GM19238 (cell line): Measurements from ENCODE around the gene TGM6.
"Not testable (repeated sequence)": the region's sequence is repeated elsewhere in the genome, so short reads cannot be mapped to it uniquely, and the experiment has no call there.

ENCODE experiments used
- DNase-seq: peaks from one replicate; pipeline ENCODE4 v3.0.0; 2011; ENCODE audit warnings: low spot score; ENCODE audit not compliant: insufficient read length

Gene TGM6

GRCh38 chr20:2397595-2398145 is 17.0 kb downstream of the TGM6 start:
- DNase-seq = no peak

- no peak for DNase-seq
Observed at GRCh38 chr20:2398449-2398848, 17.7 kb downstream of the TGM6 start.

- DNase-seq = no peak
Observed at GRCh38 chr20:2399390-2399789, 18.7 kb downstream of the TGM6 start.

- no peak for DNase-seq
Observed at GRCh38 chr20:2400290-2400689, 19.6 kb downstream of the TGM6 start.

DNA sequence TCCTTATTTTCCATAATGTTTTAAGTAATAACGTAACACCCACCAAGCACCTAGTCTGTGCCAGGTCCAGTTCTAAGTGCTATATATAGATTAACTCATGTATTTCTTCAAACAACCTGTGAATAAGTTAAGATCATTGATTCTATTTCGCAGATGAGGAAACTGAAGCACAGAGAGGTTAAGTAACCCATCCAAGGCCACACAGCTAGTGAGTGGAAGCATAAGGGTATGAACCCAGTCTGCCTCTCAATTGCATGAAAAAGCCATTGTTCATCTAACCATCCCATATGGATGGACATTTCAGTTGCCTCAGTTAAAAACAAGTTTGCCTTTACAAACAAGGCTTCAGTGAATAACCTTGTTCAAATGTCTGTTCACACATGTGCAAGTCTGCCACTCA is 20.8 kb downstream of the TGM6 start:
- DNase-seq = no peak

DNA sequence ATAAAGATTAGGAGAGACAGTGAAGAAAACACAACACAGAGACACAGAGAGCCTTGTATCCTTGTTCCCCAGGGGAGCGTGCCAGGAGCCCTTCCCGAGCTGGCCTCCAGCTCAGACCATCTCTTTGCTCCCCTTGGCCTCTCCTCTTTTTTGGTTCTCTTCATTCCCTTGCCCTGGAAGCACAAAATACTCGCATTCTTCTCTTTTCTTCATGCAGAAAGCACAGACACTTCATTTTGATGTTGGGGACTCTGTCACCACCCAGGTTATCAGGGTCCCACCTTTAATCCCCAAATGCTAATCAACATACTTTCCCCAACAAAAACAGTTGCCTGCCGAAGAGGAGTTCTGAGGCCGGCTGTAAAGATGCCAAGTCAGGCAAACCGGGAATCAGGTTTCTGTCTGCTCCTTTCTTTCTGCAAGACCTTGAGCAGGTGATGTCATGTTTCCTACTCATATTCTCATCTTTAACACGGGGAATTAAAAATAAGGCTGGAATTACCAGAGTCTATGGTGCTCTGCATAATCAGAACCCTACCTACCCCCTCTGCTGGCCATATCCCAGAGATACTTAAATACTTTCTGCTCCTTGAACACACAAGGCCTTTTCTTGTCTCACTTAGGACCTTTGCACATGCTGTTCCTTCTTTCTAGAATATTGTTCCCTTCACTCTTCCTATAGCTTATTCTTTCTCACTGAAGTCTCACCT is 21.7 kb downstream of the TGM6 start:
- no peak for DNase-seq

GRCh38 chr20:2403291-2404052 is 22.8 kb downstream of the TGM6 start:
- DNase-seq = no peak

- no peak for DNase-seq
Observed at GRCh38 chr20:2405693-2406065, 25.0 kb downstream of the TGM6 start.

DNA sequence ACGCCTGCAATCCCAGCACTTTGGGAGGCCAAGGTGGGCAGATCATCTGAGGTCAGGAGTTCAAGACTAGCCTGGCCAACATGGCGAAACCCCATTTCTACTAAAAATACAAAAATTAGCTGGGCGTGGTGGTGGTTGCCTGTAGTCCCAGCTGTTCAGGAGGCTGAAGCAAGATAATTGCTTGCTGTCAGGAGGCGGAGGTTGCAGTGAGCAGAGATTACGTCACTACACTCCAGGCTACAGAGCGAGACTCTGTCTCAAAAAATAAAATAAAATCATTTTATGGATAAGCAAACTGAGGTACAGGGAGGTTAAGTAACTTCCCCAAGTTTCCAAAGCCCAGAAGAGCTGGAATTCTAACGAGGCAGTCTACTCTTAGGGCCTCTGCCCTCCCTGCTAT is 26.7 kb downstream of the TGM6 start:
- not testable (repeated sequence) for DNase-seq

- DNase-seq = no peak
Observed at GRCh38 chr20:2408111-2408510, 27.4 kb downstream of the TGM6 start.

GRCh38 chr20:2416541-2417212 is 36.0 kb downstream of the TGM6 start:
- DNase-seq = no peak

- no peak for DNase-seq
Observed at GRCh38 chr20:2417213-2417541, 36.5 kb downstream of the TGM6 start.

GRCh38 chr20:2418388-2418787 is 37.7 kb downstream of the TGM6 start:
- DNase-seq = no peak

- DNase-seq = no peak
Observed at GRCh38 chr20:2420510-2420909, 39.8 kb downstream of the TGM6 start.

DNA sequence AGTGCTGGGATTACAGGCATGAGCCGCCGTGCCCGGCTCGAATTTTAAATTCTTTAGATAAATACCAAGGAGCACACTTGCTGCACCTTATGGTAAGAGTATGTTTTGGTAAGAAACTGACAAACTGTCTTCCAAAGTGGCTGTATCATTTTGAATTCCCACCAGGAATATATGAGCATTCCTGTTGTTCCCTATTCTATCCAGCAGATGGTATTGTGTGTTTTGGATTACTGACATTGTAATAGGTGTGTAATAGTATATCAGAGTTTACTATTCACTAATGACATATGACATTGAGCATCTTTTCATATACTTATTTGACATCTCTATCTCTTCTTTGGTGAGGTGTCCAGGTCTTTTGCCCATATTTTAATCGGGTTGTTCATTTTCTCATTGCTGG is 40.5 kb downstream of the TGM6 start:
- no peak for DNase-seq

DNA sequence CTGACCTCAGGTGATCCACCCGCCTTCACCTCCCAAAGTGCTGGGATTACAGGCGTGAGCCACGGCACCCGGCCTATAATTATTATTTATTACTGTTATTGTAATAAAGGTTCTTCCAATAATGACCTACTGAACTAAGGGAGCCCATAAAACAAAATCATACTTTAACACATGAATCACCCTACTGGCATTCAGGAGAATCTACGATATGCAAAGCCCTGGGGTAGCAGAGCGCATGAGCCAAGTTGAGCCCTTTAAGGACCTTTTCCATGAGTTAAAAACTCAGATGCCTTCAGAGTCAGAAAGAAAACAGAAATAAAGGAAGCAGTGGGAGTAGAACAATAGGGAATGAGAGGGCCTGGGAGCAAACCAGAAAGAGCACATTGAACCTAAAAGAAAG is 48.4 kb downstream of the TGM6 start:
- DNase-seq = no peak

- DNase-seq = no peak
Observed at GRCh38 chr20:2430538-2430937, 49.8 kb downstream of the TGM6 start.

DNA sequence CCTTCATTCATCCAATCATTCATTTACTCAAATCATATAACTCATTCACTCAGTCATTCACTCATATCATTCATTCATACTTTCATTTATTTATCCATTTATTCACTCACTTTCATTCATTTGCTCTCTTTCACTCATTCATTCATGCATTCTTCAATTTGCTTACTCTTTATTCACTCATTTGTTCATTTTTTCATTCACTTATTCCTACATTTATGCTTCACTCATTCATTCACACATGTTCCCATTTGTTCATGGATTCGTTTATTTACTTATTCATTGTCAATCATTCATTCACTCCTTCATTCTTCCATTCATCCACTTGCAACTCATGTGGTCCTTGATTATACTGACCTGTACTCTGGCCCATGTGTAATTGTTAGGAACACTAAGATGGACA is 50.5 kb downstream of the TGM6 start:
- no peak for DNase-seq

DNA sequence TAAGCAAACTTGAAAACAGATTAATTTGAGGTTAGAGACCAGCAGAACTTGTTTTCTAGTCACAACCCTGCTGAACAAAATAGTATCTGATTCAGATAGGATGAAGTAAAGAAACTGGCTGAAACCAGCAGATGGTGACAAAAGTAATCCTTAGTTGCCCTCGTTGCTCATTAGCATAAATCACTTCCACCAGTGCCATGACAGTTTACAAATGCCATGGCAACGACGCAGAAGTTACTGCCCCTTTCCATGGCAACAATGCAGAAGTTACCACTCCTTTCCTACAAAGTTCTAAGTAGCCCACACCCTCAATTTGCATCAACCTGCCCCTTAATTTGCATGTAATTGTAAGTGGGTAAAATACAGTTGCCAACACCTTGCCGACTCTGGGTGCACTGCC is 66.1 kb downstream of the TGM6 start:
- DNase-seq = no peak

- DNase-seq = no peak
Observed at GRCh38 chr20:2449386-2449785, 68.7 kb downstream of the TGM6 start.

GRCh38 chr20:2451422-2451821 is 70.7 kb downstream of the TGM6 start:
- no peak for DNase-seq

- DNase-seq = peak; percentile 16
Observed at GRCh38 chr20:2451939-2452732, 71.4 kb downstream of the TGM6 start.
